Upper lobe of left lung (tissue), 4 donors: ENCODE results near the gene BANP.

Experiments
- EP300 ChIP-seq, 4 donors: sonication (generic); formaldehyde crosslinking; IDR thresholded peaks; one replicate each; pipeline ENCODE4 v1.5.1; 2017; ENCODE audit warnings: antibody characterized with exemption in 4 of 4, control low read depth in 2 of 4
- POLR2A ChIP-seq, 4 donors: fragments of 450-650 bp; IDR thresholded peaks; one replicate each; pipeline ENCODE4 v1.5.1; 2016 to 2017; ENCODE audit warnings: antibody characterized with exemption in 4 of 4, mild to moderate bottlenecking in 2 of 4
- POLR2AphosphoS5 ChIP-seq, 2 donors: sonication (generic); formaldehyde crosslinking; IDR thresholded peaks; one replicate each; pipeline ENCODE4 v1.5.1; 2017; ENCODE audit warnings: antibody characterized with exemption in 2 of 2
- TF ChIP-seq, protein P1 (sequence below), 6 experiments: fragments of 450-650 bp in 4 of 6; fragments of 200-600 bp in 2 of 6; sonication (generic) in 2 of 6; IDR thresholded peaks; one replicate each; pipeline ENCODE4 v1.5.1; 2016 to 2019; ENCODE audit warnings: antibody characterized with exemption in 6 of 6

DNA sequence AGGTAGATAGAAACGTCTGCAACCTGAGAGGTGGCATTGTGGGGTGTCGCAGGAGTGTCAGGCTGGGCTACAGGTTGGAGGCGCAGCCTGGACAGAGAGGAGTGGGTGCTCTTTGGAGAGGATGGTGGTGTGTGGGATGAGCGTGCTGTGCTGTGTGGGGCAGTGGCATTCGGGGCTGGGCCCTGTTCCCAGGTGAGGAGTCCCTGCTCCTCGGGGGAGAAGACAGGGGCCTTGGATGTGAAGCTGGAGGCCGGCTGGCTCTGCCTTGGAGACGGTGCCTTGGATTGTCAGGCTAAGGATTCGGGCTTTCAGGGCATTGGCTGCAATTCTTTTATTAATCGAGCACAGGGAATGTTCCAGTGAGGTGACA is 69.3 kb downstream of the BANP start:
- TF ChIP-seq, protein P1, sequence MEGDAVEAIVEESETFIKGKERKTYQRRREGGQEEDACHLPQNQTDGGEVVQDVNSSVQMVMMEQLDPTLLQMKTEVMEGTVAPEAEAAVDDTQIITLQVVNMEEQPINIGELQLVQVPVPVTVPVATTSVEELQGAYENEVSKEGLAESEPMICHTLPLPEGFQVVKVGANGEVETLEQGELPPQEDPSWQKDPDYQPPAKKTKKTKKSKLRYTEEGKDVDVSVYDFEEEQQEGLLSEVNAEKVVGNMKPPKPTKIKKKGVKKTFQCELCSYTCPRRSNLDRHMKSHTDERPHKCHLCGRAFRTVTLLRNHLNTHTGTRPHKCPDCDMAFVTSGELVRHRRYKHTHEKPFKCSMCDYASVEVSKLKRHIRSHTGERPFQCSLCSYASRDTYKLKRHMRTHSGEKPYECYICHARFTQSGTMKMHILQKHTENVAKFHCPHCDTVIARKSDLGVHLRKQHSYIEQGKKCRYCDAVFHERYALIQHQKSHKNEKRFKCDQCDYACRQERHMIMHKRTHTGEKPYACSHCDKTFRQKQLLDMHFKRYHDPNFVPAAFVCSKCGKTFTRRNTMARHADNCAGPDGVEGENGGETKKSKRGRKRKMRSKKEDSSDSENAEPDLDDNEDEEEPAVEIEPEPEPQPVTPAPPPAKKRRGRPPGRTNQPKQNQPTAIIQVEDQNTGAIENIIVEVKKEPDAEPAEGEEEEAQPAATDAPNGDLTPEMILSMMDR (IDR thresholded peaks at IDR 0.05), result no peak
- TF ChIP-seq POLR2A (IDR thresholded peaks at IDR 0.05) (no peak), EP300 (IDR thresholded peaks at IDR 0.05) (no peak), POLR2AphosphoS5 (IDR thresholded peaks at IDR 0.05) (no peak)
